H1 (cell line): ENCODE measurements around the gene CYRIA. TPM values are rescaled to one million over a fixed set of nuclear protein-coding genes. Genes with fewer than 3 reads are reported as not detected.

ENCODE experiments used
- CTCF ChIA-PET: fragments of 300-600 bp; sonication (Branson Sonifier 250); formaldehyde crosslinking; loops from one replicate; lab custom pipeline; 2021; ENCODE audit not compliant: partially characterized antibody; lab: Charles Lee
- POLR2A ChIA-PET: fragments of 300-600 bp; sonication (Branson Sonifier 250); formaldehyde crosslinking; loops from one replicate; lab custom pipeline; 2021; ENCODE audit warnings: inconsistent platforms; ENCODE audit not compliant: partially characterized antibody; lab: Charles Lee
- DNase-seq, 2 experiments: peaks; one replicate each; pipeline versions ENCODE4 v3.0.0 to v3.0.0-alpha.2; 2010 to 2022; ENCODE audit warnings: low spot score in 2 of 2, low read depth in 1 of 2, mixed read lengths in 1 of 2
- FAIRE-seq: peaks from 2 replicates; lab custom pipeline; 2011; peaks lifted over from hg19 to GRCh38; lab: Jason Lieb, UNC
- H2AFZ ChIP-seq: 2 replicates; pipeline ENCODE4 v1.8.1; 2012; ENCODE audit warnings: low read length, inconsistent platforms
- H2AK5ac ChIP-seq: 2 replicates; pipeline ENCODE4 v1.6.1; 2013; ENCODE audit warnings: low read depth, low read length
- H2BK120ac ChIP-seq: replicated peaks from 2 replicates; pipeline ENCODE3; 2013; ENCODE audit warnings: low read depth, low read length, inconsistent platforms
- H2BK12ac ChIP-seq: 2 replicates; pipeline ENCODE4 v1.6.1; 2013; ENCODE audit warnings: low read depth, low read length
- H2BK15ac ChIP-seq: 2 replicates; pipeline ENCODE4 v1.6.1; 2013; ENCODE audit warnings: low read length
- H2BK20ac ChIP-seq: 2 replicates; pipeline ENCODE4 v1.6.1; 2013; ENCODE audit warnings: low read length
- H2BK5ac ChIP-seq: 2 replicates; pipeline ENCODE4 v1.6.1; 2013; ENCODE audit warnings: low read depth, low read length
- H3K14ac ChIP-seq: 2 replicates; pipeline ENCODE4 v1.6.1; 2013; ENCODE audit warnings: inconsistent platforms; ENCODE audit not compliant: insufficient read length
- H3K18ac ChIP-seq: 2 replicates; pipeline ENCODE4 v1.6.1; 2013; ENCODE audit warnings: low read length; ENCODE audit errors: extremely low read depth
- H3K23ac ChIP-seq: 2 replicates; pipeline ENCODE4 v1.6.1; 2013; ENCODE audit warnings: inconsistent platforms; ENCODE audit not compliant: insufficient read length
- H3K23me2 ChIP-seq: 2 replicates; pipeline ENCODE4 v1.6.1; 2013; ENCODE audit warnings: low read depth, low read length
- H3K27ac ChIP-seq: 2 replicates; pipeline ENCODE4 v1.6.1; 2011; ENCODE audit warnings: low read depth, low read length, inconsistent platforms
- H3K27me3 ChIP-seq, 4 experiments: replicated peaks in 1 of 4; 1 replicate in 1 of 4; 2 replicates in 3 of 4; pipeline versions ENCODE4 v1.6.1 to v1.8.1; 2011 to 2013; ENCODE audit warnings: low read length in 3 of 4, mild to moderate bottlenecking in 3 of 4, inconsistent platforms in 2 of 4, mixed read lengths in 2 of 4, moderate library complexity in 1 of 4; ENCODE audit not compliant: control insufficient read depth in 3 of 4, insufficient read depth in 3 of 4; ENCODE audit errors: extremely low read depth in 1 of 4
- H3K36me3 ChIP-seq, 4 experiments: 2 replicates each; pipeline versions ENCODE4 v1.6.1 to v1.8.1; 2011 to 2013; ENCODE audit warnings: mild to moderate bottlenecking in 4 of 4, low read length in 3 of 4, moderate library complexity in 2 of 4, control low read depth in 1 of 4, inconsistent platforms in 1 of 4; ENCODE audit not compliant: insufficient read depth in 4 of 4, control insufficient read depth in 2 of 4
- H3K4ac ChIP-seq: replicated peaks from 2 replicates; pipeline ENCODE3; 2013; ENCODE audit warnings: low read length, low read depth, mixed read lengths, inconsistent platforms; ENCODE audit not compliant: insufficient read length
- H3K4me1 ChIP-seq, 4 experiments: replicated peaks in 1 of 4; 1 replicate in 1 of 4; 2 replicates in 3 of 4; pipeline versions ENCODE4 v1.6.1 to v1.8.1; 2011 to 2013; ENCODE audit warnings: low read length in 3 of 4, inconsistent platforms in 2 of 4, mixed read lengths in 1 of 4; ENCODE audit not compliant: insufficient read depth in 4 of 4, control insufficient read depth in 3 of 4
- H3K4me2 ChIP-seq, 2 experiments: 2 replicates each; pipeline versions ENCODE4 v1.6.1 to v1.8.1; 2011 to 2013; ENCODE audit warnings: low read depth in 2 of 2, low read length in 2 of 2, control low read depth in 1 of 2, inconsistent platforms in 1 of 2, mild to moderate bottlenecking in 1 of 2; ENCODE audit not compliant: insufficient read depth in 1 of 2
- H3K4me3 ChIP-seq, 4 experiments: fragments of 200-600, 300-600 bp in 1 of 4; sonication (generic), shearing (Covaris generic), sonication (Bioruptor Twin) in 1 of 4; 2 replicates each; pipeline versions ENCODE4 v1.5.1 to v1.8.1; 2011 to 2016; ENCODE audit warnings: low read length in 4 of 4, low read depth in 3 of 4, control low read depth in 2 of 4, inconsistent platforms in 2 of 4, mild to moderate bottlenecking in 2 of 4, mixed read lengths in 1 of 4, moderate library complexity in 1 of 4; ENCODE audit not compliant: insufficient read depth in 2 of 4; ENCODE audit errors: extremely low read depth in 1 of 4
- H3K56ac ChIP-seq: replicated peaks from 2 replicates; pipeline ENCODE3; 2013; ENCODE audit warnings: low read depth, mild to moderate bottlenecking, mixed read lengths, low read length, inconsistent platforms; ENCODE audit not compliant: insufficient read length
- H3K79me1 ChIP-seq: 2 replicates; pipeline ENCODE4 v1.6.1; 2013; ENCODE audit warnings: low read depth, low read length, control low read depth
- H3K79me2 ChIP-seq, 2 experiments: 2 replicates each; pipeline versions ENCODE4 v1.6.1 to v1.8.1; 2012 to 2013; ENCODE audit warnings: low read length in 2 of 2, mild to moderate bottlenecking in 2 of 2, inconsistent platforms in 1 of 2; ENCODE audit not compliant: insufficient read depth in 2 of 2, control insufficient read depth in 1 of 2
- H3K9ac ChIP-seq, 4 experiments: replicated peaks in 1 of 4; 1 replicate in 1 of 4; 2 replicates in 3 of 4; pipeline versions ENCODE4 v1.6.1 to v1.8.1; 2011 to 2013; ENCODE audit warnings: low read depth in 3 of 4, low read length in 3 of 4, control low read depth in 2 of 4, mild to moderate bottlenecking in 2 of 4, moderate library complexity in 2 of 4, inconsistent platforms in 1 of 4; ENCODE audit errors: extremely low read depth in 1 of 4
- H3K9me3 ChIP-seq, 2 experiments: 2 replicates each; pipeline versions ENCODE4 v1.6.1 to v1.8.1; 2012 to 2013; ENCODE audit warnings: mild to moderate bottlenecking in 2 of 2, moderate library complexity in 2 of 2, control low read depth in 1 of 2, inconsistent platforms in 1 of 2, low read depth in 1 of 2, low read length in 1 of 2, mixed read lengths in 1 of 2; ENCODE audit not compliant: insufficient read depth in 2 of 2
- H4K20me1 ChIP-seq, 2 experiments: replicated peaks in 1 of 2; 2 replicates each; pipeline versions ENCODE3 to v1.8.1; 2011 to 2013; ENCODE audit warnings: inconsistent platforms in 2 of 2, low read length in 2 of 2, mild to moderate bottlenecking in 1 of 2; ENCODE audit not compliant: insufficient read depth in 2 of 2, control insufficient read depth in 1 of 2
- H4K5ac ChIP-seq: 2 replicates; pipeline ENCODE4 v1.6.1; 2013; ENCODE audit warnings: low read length, low read depth, mixed read lengths, inconsistent platforms; ENCODE audit not compliant: insufficient read length
- H4K8ac ChIP-seq: 2 replicates; pipeline ENCODE4 v1.8.0; 2013; ENCODE audit warnings: mild to moderate bottlenecking, moderate library complexity, low read length, inconsistent platforms; ENCODE audit not compliant: insufficient read depth; ENCODE audit errors: extremely low read depth
- H4K91ac ChIP-seq: replicated peaks from 2 replicates; pipeline ENCODE3; 2013; ENCODE audit warnings: low read length, mixed read lengths, inconsistent platforms; ENCODE audit not compliant: insufficient read length
- ATF2 ChIP-seq: IDR thresholded peaks from 2 replicates; pipeline ENCODE4 v1.6.1; 2012; ENCODE audit warnings: low read length, inconsistent platforms
- BACH1 ChIP-seq: IDR thresholded peaks from 2 replicates; pipeline ENCODE4 v1.6.1; 2012; ENCODE audit warnings: low read length, improper control_type of control experiment
- EGR1 ChIP-seq: IDR thresholded peaks from 2 replicates; pipeline ENCODE4 v1.6.1; 2011; ENCODE audit warnings: low read depth, low read length, borderline replicate concordance
- GTF2F1 ChIP-seq: IDR thresholded peaks from 2 replicates; pipeline ENCODE4 v1.6.1; 2012; ENCODE audit warnings: low read depth, low read length, improper control_type of control experiment, borderline replicate concordance
- JUN ChIP-seq: IDR thresholded peaks from 2 replicates; pipeline ENCODE4 v1.6.1; 2011; ENCODE audit warnings: low read depth, mild to moderate bottlenecking, improper control_type of control experiment, low read length
- JUND ChIP-seq: IDR thresholded peaks from 2 replicates; pipeline ENCODE4 v1.6.1; 2011; ENCODE audit warnings: mild to moderate bottlenecking, improper control_type of control experiment, low read length
- RFX5 ChIP-seq: IDR thresholded peaks from 2 replicates; pipeline ENCODE4 v1.6.1; 2011; ENCODE audit warnings: low read depth, low read length, improper control_type of control experiment, borderline replicate concordance
- SIX5 ChIP-seq: IDR thresholded peaks from 2 replicates; pipeline ENCODE4 v1.6.1; 2011; ENCODE audit warnings: mild to moderate bottlenecking, low read depth, low read length
- SP1 ChIP-seq: IDR thresholded peaks from 2 replicates; pipeline ENCODE4 v1.6.1; 2011; ENCODE audit warnings: low read depth, low read length
- SUZ12 ChIP-seq: fragments of 200-600 bp; sonication (generic); IDR thresholded peaks from 2 replicates; pipeline ENCODE4 v1.6.1; 2012; ENCODE audit warnings: mild to moderate bottlenecking, inconsistent platforms, low read length, moderate library complexity, mixed read lengths
- YY1 ChIP-seq: IDR thresholded peaks from 2 replicates; pipeline ENCODE4 v1.6.1; 2011; ENCODE audit warnings: low read depth, mild to moderate bottlenecking, low read length
- WGBS, 2 experiments: shearing (Covaris generic) in 1 of 2; methylation state at CpG; one replicate each; pipeline versions ENCODE4 v1.1.6 to v1.1.7; 2013 to 2015; ENCODE audit warnings: low lambda C conversion rate in 2 of 2, mixed read lengths in 2 of 2, inconsistent platforms in 1 of 2, low coverage in 1 of 2, missing lambda C conversion rate in 1 of 2; ENCODE audit not compliant: insufficient replicate concordance in 2 of 2, insufficient coverage in 1 of 2, insufficient read length in 1 of 2; ENCODE audit errors: extremely low coverage in 1 of 2, missing lambda C conversion rate in 1 of 2; 5-methylcytosine and 5-hydroxymethylcytosine counted together
- polyA plus RNA-seq, 7 experiments: library from polyadenylated mRNA; depleted of rRNA in 3 of 7; stranded (reverse) in 5 of 7; unstranded in 2 of 7; fragments of >200 nt in 5 of 7; fragments of 200-250 nt in 2 of 7; gene quantifications; 1 replicate in 5 of 7; 2 replicates in 1 of 7; 4 replicates in 1 of 7; pipeline versions ENCODE4 v1.2.1 to v1.2.3, GENCODE V29; 2011 to 2013; ENCODE audit warnings: missing spikeins in 2 of 7, mixed read lengths in 2 of 7
- total RNA-seq: library from RNA; stranded (reverse); fragmentation: NEBNext Ultra II Directional; extraction: Animal tissue kit (Norgen Biotek cat#: 25700); gene quantifications from 2 replicates; pipeline ENCODE4 v1.2.1, GENCODE V29; 2021
- TF ChIP-seq, protein P1 (sequence below): IDR thresholded peaks from 2 replicates; pipeline ENCODE4 v1.6.1; 2011; ENCODE audit warnings: low read length, improper control_type of control experiment

The CYRIA gene
- total and polyA plus RNA-seq, 2 of the 8 experiments (the other 6 are each of a cell fraction or from before 2014, with no cell fraction given): 1.5 to 9.8 TPM

GRCh38 chr2:16623031-16623430 is 42.6 kb downstream of the CYRIA start:
- Histone ChIP-seq H4K5ac (no peak overlapping the region), H3K27ac (no peak overlapping the region), H3K9me3 (no peaks in the 10 kb centered on the region), H3K27me3 (no peaks in the 10 kb centered on the region), H3K18ac (no peak overlapping the region), H3K79me1 (no peaks in the 10 kb centered on the region), H2BK120ac (no peak overlapping the region), H2BK15ac (no peak overlapping the region), H4K20me1 (no peaks in the 10 kb centered on the region), H2BK12ac (no peak overlapping the region), H3K4me3 (no peak overlapping the region), H2BK20ac (no peak overlapping the region), H4K91ac (no peak overlapping the region), H3K4me1 (peaks cover 0 to 6% (median 4%) of the 10 kb centered on the region in 4 experiments; a peak in 5 of 7 replicates), H3K56ac (no peak overlapping the region), H3K9ac (no peak overlapping the region), H3K14ac (no peak overlapping the region), H3K23ac (no peak overlapping the region), H2BK5ac (no peak overlapping the region), H2AK5ac (no peak overlapping the region), H4K8ac (no peak overlapping the region), H3K79me2 (no peaks in the 10 kb centered on the region), H3K4ac (no peak overlapping the region), H3K36me3 (no peaks in the 10 kb centered on the region), H2AFZ (no peak overlapping the region), H3K4me2 (no peak overlapping the region), H3K23me2 (no peaks in the 10 kb centered on the region)
- CTCF ChIA-PET: interaction anchor here (0.8 to 13.4 kb wide), 14 partner anchors 8 to 140 kb away, joined by 3 to 208 read pairs (median 6); no protein-coding TSS in a partner anchor
- DNase-seq (no peak), FAIRE-seq (no peak)
- WGBS, 2 experiments: 84% methylated on average over 6 of the region's 6 CpGs; no CpG with 5 or more reads in 1 of the 2 experiments
- POLR2A ChIA-PET: interaction anchor here (1.1 kb wide), 2 partner anchors 10 to 134 kb away, joined by 3 to 4 read pairs; no protein-coding TSS in a partner anchor
- TF ChIP-seq ATF2 (no peak), BACH1 (no peak), SP1 (no peak), JUND (no peak), SUZ12 (no peak), GTF2F1 (no peak), YY1 (no peak), JUN (no peak), SIX5 (no peak), RFX5 (no peak), EGR1 (no peak)
- TF ChIP-seq, protein P1, sequence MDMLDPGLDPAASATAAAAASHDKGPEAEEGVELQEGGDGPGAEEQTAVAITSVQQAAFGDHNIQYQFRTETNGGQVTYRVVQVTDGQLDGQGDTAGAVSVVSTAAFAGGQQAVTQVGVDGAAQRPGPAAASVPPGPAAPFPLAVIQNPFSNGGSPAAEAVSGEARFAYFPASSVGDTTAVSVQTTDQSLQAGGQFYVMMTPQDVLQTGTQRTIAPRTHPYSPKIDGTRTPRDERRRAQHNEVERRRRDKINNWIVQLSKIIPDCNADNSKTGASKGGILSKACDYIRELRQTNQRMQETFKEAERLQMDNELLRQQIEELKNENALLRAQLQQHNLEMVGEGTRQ: no peak
